ENCODE measurements around the gene EHMT1.
A peak's percentile ranks its signal among the peaks of the same experiment; 100 is the strongest.

Gene EHMT1

GRCh38 chr9:137618105-137619067 lies at the start of gene EHMT1:
TSS of gene EHMT1 (plus strand) at chr9:137619005. CDS start at chr9:137619029, 24 bp downstream.
- DNase-seq, result peak; percentile 92

DNA sequence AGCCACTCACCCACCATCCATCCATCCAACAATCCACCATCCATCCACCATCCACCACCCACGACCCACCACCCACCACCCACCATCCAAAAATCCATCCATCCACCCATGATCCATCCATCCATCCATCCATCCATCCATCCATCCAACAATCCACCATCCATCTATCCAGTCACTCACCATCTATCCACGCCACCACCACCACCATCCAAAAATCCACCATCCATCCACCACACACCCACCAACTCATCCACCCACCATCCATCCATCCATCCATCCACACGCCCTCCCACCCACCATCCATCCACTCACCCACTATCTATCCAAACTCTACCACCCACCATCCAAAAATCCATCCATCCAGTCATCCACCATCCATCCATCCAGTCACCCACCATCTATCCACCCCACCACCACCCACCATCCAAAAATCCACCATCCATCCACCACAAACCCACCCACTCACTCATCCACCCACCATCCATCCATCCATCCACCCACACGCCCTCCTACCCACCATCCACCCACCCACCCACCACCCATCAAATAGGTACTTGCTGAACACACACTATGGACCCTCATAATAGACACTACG lies 49.1 kb upstream of the EHMT1 start:
- DNase-seq, result peak; percentile 1

GRCh38 chr9:137570566-137570965 lies 48.2 kb upstream of the EHMT1 start:
- DNase-seq, result no peak

GRCh38 chr9:137574192-137574591 lies 44.6 kb upstream of the EHMT1 start:
- DNase-seq, result no peak

- DNase-seq, result no peak
These were observed 43.5 kb upstream of the EHMT1 start for GRCh38 chr9:137575364-137575715.

GRCh38 chr9:137575716-137576411 lies 42.9 kb upstream of the EHMT1 start:
- no peak for DNase-seq

DNA sequence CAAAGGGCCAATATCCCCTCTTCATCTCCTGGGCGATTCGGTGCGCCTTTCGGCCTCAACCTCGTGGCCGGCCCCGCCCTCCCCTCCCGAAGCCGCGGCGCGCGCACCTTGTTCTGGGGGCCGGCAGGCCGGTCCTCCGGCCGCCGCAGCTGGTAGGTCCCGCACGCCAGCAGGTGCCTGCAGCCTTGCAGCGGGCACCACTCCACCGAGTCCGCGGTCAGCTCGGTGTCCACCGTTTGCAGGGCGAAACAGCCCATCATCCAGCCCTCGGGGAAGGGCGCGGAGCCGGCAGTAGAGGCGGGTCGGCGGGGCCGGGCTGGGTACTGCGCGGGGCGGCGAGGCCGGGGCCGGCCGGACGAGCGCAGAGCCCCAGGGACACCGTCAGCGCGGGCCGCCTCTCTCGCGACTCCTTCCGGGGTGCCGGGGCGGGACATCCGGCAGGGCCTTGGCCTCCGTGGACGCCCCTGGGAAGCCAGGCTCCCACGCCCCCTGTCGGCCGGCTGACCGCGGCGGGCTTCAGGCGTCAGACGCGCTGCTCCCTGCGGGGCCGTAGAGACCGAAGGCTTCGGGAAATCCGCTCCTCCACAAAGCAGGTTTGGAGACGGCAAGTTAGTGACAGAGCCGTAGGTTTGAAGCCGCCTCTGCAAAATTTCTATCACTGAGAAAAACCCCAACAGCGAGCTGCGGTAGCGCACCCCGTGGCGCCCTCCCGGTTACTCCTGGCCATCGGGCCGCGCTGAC lies 40.1 kb upstream of the EHMT1 start, which contains the start of gene DPH7:
Gene DPH7 (minus strand): TSS at position 408 of the 741 bp plus-strand sequence. CDS start 148 bp downstream, at position 260.
- peak; percentile 95 for DNase-seq

DNA sequence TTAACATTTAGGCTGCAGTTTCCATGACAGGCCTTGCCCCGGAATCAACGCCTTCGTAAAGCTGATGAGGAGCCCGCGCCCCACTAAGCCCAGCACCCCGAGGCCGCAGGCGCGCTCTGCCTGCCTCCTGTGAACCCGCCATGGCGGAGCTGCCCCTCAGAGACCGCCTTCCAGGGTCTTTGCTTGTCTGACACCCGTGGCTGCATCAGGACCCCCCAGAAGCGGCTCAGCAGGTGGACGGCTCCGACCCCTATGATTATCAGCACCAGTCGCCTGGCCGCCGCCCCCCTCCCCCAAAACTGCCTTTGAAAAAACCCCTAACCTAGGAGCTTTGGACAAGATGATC lies 39.6 kb upstream of the EHMT1 start:
- DNase-seq, result no peak

DNA sequence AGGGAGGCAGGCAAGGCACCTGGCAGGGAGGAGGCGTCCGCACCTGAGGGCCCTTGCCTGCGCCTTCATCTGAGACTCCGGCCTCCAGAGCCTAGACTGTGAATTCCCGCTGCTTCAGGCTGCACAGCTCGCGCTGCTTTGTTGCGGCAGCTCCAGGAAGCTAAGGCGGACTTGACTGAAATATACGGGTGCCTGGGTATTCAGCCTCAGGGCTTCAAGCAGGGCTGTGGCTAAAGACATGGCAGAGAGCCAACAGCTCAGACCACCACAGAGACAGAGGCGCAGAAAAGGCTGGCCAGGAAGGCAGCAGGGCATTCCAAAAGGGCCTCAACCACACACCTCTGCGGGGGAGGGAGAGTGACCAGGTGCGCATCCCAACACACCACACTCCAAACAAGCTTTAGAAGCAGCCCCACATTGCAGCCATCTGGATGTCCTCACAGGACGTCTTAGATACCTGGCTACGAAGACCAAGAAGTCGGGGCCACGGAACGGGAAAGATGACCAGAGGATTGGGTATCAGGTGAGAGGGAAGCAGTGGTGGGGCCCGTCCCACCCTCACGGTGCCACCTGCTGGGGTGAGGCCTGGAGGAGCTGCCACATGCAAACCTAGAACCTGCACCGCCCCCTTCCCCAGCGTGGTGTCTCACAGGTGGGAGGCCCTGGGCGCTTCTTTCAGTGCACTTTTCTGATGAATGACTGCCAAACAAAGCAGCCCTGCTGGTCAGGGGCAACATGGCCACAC lies 38.4 kb upstream of the EHMT1 start:
- DNase-seq, result no peak

- DNase-seq, result no peak
These were observed 37.9 kb upstream of the EHMT1 start for GRCh38 chr9:137580954-137581322.

- no peak for DNase-seq
These were observed 37.2 kb upstream of the EHMT1 start for GRCh38 chr9:137581361-137582285.

DNA sequence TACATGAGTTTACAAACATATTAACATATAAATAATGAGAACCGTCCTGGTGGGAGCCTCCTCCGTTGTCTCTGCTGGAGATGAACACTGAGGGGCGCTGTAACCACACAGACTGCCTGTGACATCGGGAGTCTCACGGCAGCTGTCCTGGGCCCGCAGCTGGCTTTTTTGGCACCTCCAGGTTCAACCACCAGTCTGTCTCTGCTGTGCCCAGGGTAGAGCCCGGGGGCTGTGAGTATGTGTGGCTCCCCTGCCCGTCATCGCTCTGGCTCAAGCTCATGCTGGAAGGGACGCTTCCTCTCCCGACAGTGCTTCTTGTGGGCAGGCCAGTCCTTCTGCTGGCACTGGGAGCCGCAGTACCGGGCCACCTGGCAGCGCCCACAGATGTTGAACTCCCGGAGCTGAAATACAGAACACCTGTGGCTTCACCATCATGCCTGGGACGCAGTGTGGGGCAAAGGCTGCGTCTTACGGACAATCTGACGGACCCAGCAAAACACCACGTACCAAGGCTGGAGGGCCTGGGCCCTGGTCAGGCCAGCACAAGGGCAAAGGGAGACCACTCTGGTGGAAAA lies 36.4 kb upstream of the EHMT1 start:
- DNase-seq, result no peak

- no peak for DNase-seq
These were observed 35.5 kb upstream of the EHMT1 start for GRCh38 chr9:137583347-137583746.

- no peak for DNase-seq
These were observed 34.8 kb upstream of the EHMT1 start for GRCh38 chr9:137583957-137584356.

GRCh38 chr9:137586854-137587253 lies 32.0 kb upstream of the EHMT1 start:
- no peak for DNase-seq

GRCh38 chr9:137588311-137588710 lies 30.5 kb upstream of the EHMT1 start:
- DNase-seq, result no peak

- no peak for DNase-seq
These were observed 29.9 kb upstream of the EHMT1 start for GRCh38 chr9:137588891-137589290.

- no peak for DNase-seq
These were observed 29.2 kb upstream of the EHMT1 start for GRCh38 chr9:137589441-137590122.

- DNase-seq, result no peak
These were observed 28.7 kb upstream of the EHMT1 start for GRCh38 chr9:137590123-137590468.
